Peyer's patch (tissue), 4 donors: Measurements from ENCODE around the gene TRIM13.

Experiments
- POLR2A ChIP-seq, 2 donors: fragments of 450-650 bp; IDR thresholded peaks; one replicate each; pipeline ENCODE4 v1.5.1; 2017; ENCODE audit warnings: antibody characterized with exemption in 2 of 2, mild to moderate bottlenecking in 2 of 2, moderate library complexity in 2 of 2
- TF ChIP-seq, protein P1 (sequence below), 6 experiments: fragments of 450-650 bp in 4 of 6; fragments of 200-600 bp in 2 of 6; sonication (generic) in 1 of 6; IDR thresholded peaks; one replicate each; pipeline ENCODE4 v1.5.1; 2017 to 2019; ENCODE audit warnings: antibody characterized with exemption in 6 of 6, mild to moderate bottlenecking in 3 of 6, moderate library complexity in 1 of 6

- TF ChIP-seq, protein P1, sequence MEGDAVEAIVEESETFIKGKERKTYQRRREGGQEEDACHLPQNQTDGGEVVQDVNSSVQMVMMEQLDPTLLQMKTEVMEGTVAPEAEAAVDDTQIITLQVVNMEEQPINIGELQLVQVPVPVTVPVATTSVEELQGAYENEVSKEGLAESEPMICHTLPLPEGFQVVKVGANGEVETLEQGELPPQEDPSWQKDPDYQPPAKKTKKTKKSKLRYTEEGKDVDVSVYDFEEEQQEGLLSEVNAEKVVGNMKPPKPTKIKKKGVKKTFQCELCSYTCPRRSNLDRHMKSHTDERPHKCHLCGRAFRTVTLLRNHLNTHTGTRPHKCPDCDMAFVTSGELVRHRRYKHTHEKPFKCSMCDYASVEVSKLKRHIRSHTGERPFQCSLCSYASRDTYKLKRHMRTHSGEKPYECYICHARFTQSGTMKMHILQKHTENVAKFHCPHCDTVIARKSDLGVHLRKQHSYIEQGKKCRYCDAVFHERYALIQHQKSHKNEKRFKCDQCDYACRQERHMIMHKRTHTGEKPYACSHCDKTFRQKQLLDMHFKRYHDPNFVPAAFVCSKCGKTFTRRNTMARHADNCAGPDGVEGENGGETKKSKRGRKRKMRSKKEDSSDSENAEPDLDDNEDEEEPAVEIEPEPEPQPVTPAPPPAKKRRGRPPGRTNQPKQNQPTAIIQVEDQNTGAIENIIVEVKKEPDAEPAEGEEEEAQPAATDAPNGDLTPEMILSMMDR (IDR thresholded peaks at IDR 0.05): no peak
- TF ChIP-seq POLR2A (IDR thresholded peaks at IDR 0.05): no peak
These were observed 63.9 kb downstream of the TRIM13 start for GRCh38 chr13:50060718-50061117.
